Kidney (tissue), 14 donors: ENCODE data around the gene HOXA3. TPM values are rescaled to one million over a fixed set of nuclear protein-coding genes. Genes with fewer than 3 reads are reported as not detected.

Experiments used
- DNase-seq, 5 donors: peaks; one replicate each; pipeline ENCODE4 v3.0.0-alpha.2; 2013 to 2020
- FAIRE-seq: peaks from 2 replicates; lab custom pipeline; 2012; peaks lifted over from hg19 to GRCh38; lab: Jason Lieb, UNC
- H3K27ac ChIP-seq, 2 donors: one replicate each; pipeline ENCODE4 v1.7.0; 2013; ENCODE audit warnings: low read depth in 2 of 2, low read length in 2 of 2, inconsistent platforms in 1 of 2
- H3K27me3 ChIP-seq: one replicate; pipeline ENCODE4 v1.7.1; 2013; ENCODE audit warnings: low read length, inconsistent platforms; ENCODE audit not compliant: control insufficient read depth, insufficient read depth
- H3K36me3 ChIP-seq, 3 donors: one replicate each; pipeline versions ENCODE4 v1.7.0 to v1.7.1; 2013; ENCODE audit warnings: low read length in 3 of 3, control low read depth in 1 of 3, inconsistent platforms in 1 of 3; ENCODE audit not compliant: insufficient read depth in 3 of 3, control insufficient read depth in 2 of 3
- H3K4me1 ChIP-seq, 3 donors: one replicate each; pipeline versions ENCODE4 v1.7.0 to v1.7.1; 2013; ENCODE audit warnings: low read length in 3 of 3, inconsistent platforms in 1 of 3, low read depth in 1 of 3; ENCODE audit not compliant: control insufficient read depth in 2 of 3, insufficient read depth in 2 of 3
- H3K4me3 ChIP-seq, 3 donors: one replicate each; pipeline versions ENCODE4 v1.7.0 to v1.8.1; 2013; ENCODE audit warnings: low read length in 3 of 3, control low read depth in 1 of 3, inconsistent platforms in 1 of 3
- H3K9ac ChIP-seq, 3 donors: one replicate each; pipeline versions ENCODE4 v1.7.0 to v1.7.1; 2013; ENCODE audit warnings: low read length in 3 of 3, control low read depth in 1 of 3, inconsistent platforms in 1 of 3
- H3K9me3 ChIP-seq, 3 donors: one replicate each; pipeline versions ENCODE4 v1.7.0 to v1.7.1; 2013; ENCODE audit warnings: low read length in 3 of 3, control low read depth in 1 of 3, inconsistent platforms in 1 of 3; ENCODE audit not compliant: control insufficient read depth in 2 of 3, insufficient read depth in 1 of 3
- CTCF ChIP-seq: IDR thresholded peaks from 3 replicates; pipeline ENCODE4 v1.5.1; 2012; ENCODE audit warnings: mild to moderate bottlenecking, moderate library complexity, borderline replicate concordance; ENCODE audit not compliant: insufficient read depth; ENCODE audit errors: extremely low read depth
- intact Hi-C: fragments of 100-400 bp; cut with DNase I; formaldehyde crosslinking; loops from one replicate; pipeline ENCODE4 v1.11.1; 2022
- polyA plus RNA-seq: library from polyadenylated mRNA; stranded (reverse); fragments of 350-450 nt; fragmentation: Illumina TruSeq; extraction: RNeasy Lipid Tissue Mini Kit (QIAGEN cat#74804); gene quantifications from one replicate; pipeline ENCODE4 v1.2.3, GENCODE V29; 2014; ENCODE audit warnings: low read depth, low replicate concordance; ENCODE audit not compliant: insufficient read depth
- total RNA-seq: library from RNA; stranded (reverse); fragmentation: NEBNext Ultra II Directional; extraction: Animal tissue kit (Norgen Biotek cat#: 25700); gene quantifications from one replicate; pipeline ENCODE4 v1.2.1, GENCODE V29; 2021
- donor health status: control.
- donor health status: control.
- donor health status: control.
- donor health status: control.
- donor health status: control.
- donor health status: DM: yes; HTN: yes; CAD: no.
- donor health status: Normal renal cell carcinoma (clear cell type).

HOXA3 gene
- total and polyA plus RNA-seq, 2 donors from 2014 or later = 6.3 to 21.2 TPM

GRCh38 chr7:27103489-27104226 is 48.7 kb downstream of the HOXA3 start:
- peaks cover 9 to 16% (median 13%) of the 10 kb centered on the region in 3 donors for H3K4me1 ChIP-seq
- TF ChIP-seq CTCF = no peak
- peak in 4 of 5 donors; percentile 70 to 83 (median 77) for DNase-seq
- peak overlapping the region; percentile 21 to 62 (median 42) for H3K9ac ChIP-seq
- H3K27me3 ChIP-seq = peaks cover 2% of the 10 kb centered on the region
- H3K4me3 ChIP-seq = peak overlapping the region; percentile 12 to 44 (median 26)
- no peak for FAIRE-seq
- intact Hi-C loops = no loop called here
- no peaks in the 10 kb centered on the region for H3K36me3 ChIP-seq
- H3K27ac ChIP-seq = peak overlapping the region; percentile 73 to 77
- H3K9me3 ChIP-seq = no peaks in the 10 kb centered on the region

- peak within 1 kb of the TSS; percentile 44 to 50 (median 44) for H3K4me3 ChIP-seq
- intact Hi-C loops = no loop called here
- peak within 1 kb of the TSS; percentile 21 to 62 (median 42) for H3K9ac ChIP-seq
- H3K36me3 ChIP-seq = no peaks in the 10 kb centered on the region
- DNase-seq = peak; percentile 87 to 92 (median 91)
- no peaks in the 10 kb centered on the region for H3K9me3 ChIP-seq
- FAIRE-seq = no peak
- TF ChIP-seq CTCF = no peak
- H3K27ac ChIP-seq = peak within 1 kb of the TSS; percentile 73 to 78
- peaks cover 2% of the 10 kb centered on the region for H3K27me3 ChIP-seq
- H3K4me1 ChIP-seq = peaks cover 9 to 18% (median 13%) of the 10 kb centered on the region in 3 donors
Measured at GRCh38 chr7:27102581-27103442, 49.6 kb downstream of the HOXA3 start, which contains the start of gene HOXA2. HOXA2 (minus strand) TSS chr7:27102683; CDS start chr7:27102500, 183 bp downstream.

- no peak for FAIRE-seq
- Histone ChIP-seq H3K4me1 (peaks cover 9 to 21% (median 16%) of the 10 kb centered on the region in 3 donors), H3K9me3 (no peaks in the 10 kb centered on the region), H3K9ac (peak overlapping the region in 2 of 3 donors; percentile 26 to 62), H3K27me3 (peaks cover 2% of the 10 kb centered on the region), H3K27ac (peak overlapping the region; percentile 73 to 78), H3K36me3 (no peaks in the 10 kb centered on the region), H3K4me3 (peak overlapping the region; percentile 44 to 50 (median 44))
- intact Hi-C loops = no loop called here
- no peak for TF ChIP-seq CTCF
- DNase-seq = peak in 3 of 5 donors; percentile 74 to 88 (median 77)
Measured at GRCh38 chr7:27101957-27102580, 50.3 kb downstream of the HOXA3 start.
